ENCODE measurements around the gene LPIN1. TPM values are rescaled to one million over a fixed set of nuclear protein-coding genes. Genes with fewer than 3 reads are reported as not detected.
A peak's percentile ranks its signal among the peaks of the same experiment; 100 is the strongest.

Gene LPIN1
- polyA plus RNA-seq, 1 donor = 10.9 TPM

- peak overlapping the region; percentile 70 for H3K27ac ChIP-seq (ENCODE audit: low read length)
- peaks cover 32% of the 10 kb centered on the region for H3K4me1 ChIP-seq (ENCODE audit: control insufficient read depth, insufficient read depth, low read length)
- no peaks in the 10 kb centered on the region for H3K9me3 ChIP-seq (ENCODE audit: control insufficient read depth, low read depth, low read length)
- no CpG with 5 or more reads among the region's 10 CpGs for WGBS (ENCODE audit: insufficient coverage, low lambda C conversion rate)
- peak; percentile 97 to 99 for DNase-seq
- H3K4me3 ChIP-seq (ENCODE audit: low read length) = no peak overlapping the region
- H3K36me3 ChIP-seq (ENCODE audit: control insufficient read depth, insufficient read depth, low read length) = no peaks in the 10 kb centered on the region
- no peaks in the 10 kb centered on the region for H3K27me3 ChIP-seq (ENCODE audit: control insufficient read depth, insufficient read depth, low read length)
Observed at GRCh38 chr2:11743846-11744553, 2.4 kb upstream of the LPIN1 start.

GRCh38 chr2:11744631-11745394 lies 1.6 kb upstream of the LPIN1 start:
- no CpG with 5 or more reads among the region's 14 CpGs for WGBS (ENCODE audit: insufficient coverage, low lambda C conversion rate)
- Histone ChIP-seq H3K4me1 (ENCODE audit: control insufficient read depth, insufficient read depth, low read length) (peaks cover 32% of the 10 kb centered on the region), H3K27ac (ENCODE audit: low read length) (peak overlapping the region; percentile 70), H3K36me3 (ENCODE audit: control insufficient read depth, insufficient read depth, low read length) (no peaks in the 10 kb centered on the region), H3K4me3 (ENCODE audit: low read length) (no peak overlapping the region), H3K27me3 (ENCODE audit: control insufficient read depth, insufficient read depth, low read length) (no peaks in the 10 kb centered on the region), H3K9me3 (ENCODE audit: control insufficient read depth, low read depth, low read length) (no peaks in the 10 kb centered on the region)
- DNase-seq = no peak

- Histone ChIP-seq H3K27me3 (ENCODE audit: control insufficient read depth, insufficient read depth, low read length) (no peaks in the 10 kb centered on the region), H3K4me3 (ENCODE audit: low read length) (peak overlapping the region; percentile 35), H3K27ac (ENCODE audit: low read length) (peak overlapping the region; percentile 66), H3K4me1 (ENCODE audit: control insufficient read depth, insufficient read depth, low read length) (peaks cover 32% of the 10 kb centered on the region), H3K36me3 (ENCODE audit: control insufficient read depth, insufficient read depth, low read length) (no peaks in the 10 kb centered on the region), H3K9me3 (ENCODE audit: control insufficient read depth, low read depth, low read length) (no peaks in the 10 kb centered on the region)
- no peak for DNase-seq
- WGBS (ENCODE audit: insufficient coverage, low lambda C conversion rate) = no CpG with 5 or more reads among the region's 27 CpGs
Observed at GRCh38 chr2:11745613-11746375, 638 bp upstream of the LPIN1 start.

GRCh38 chr2:11746807-11747459 lies 501 bp downstream of the LPIN1 start:
- Histone ChIP-seq H3K36me3 (ENCODE audit: control insufficient read depth, insufficient read depth, low read length) (no peaks in the 10 kb centered on the region), H3K27me3 (ENCODE audit: control insufficient read depth, insufficient read depth, low read length) (no peaks in the 10 kb centered on the region), H3K27ac (ENCODE audit: low read length) (peak overlapping the region; percentile 59), H3K4me3 (ENCODE audit: low read length) (peak overlapping the region; percentile 59), H3K9me3 (ENCODE audit: control insufficient read depth, low read depth, low read length) (no peaks in the 10 kb centered on the region), H3K4me1 (ENCODE audit: control insufficient read depth, insufficient read depth, low read length) (peaks cover 32% of the 10 kb centered on the region)
- no CpG with 5 or more reads among the region's 42 CpGs for WGBS (ENCODE audit: insufficient coverage, low lambda C conversion rate)
- peak in 1 of 2 donors; percentile 78 for DNase-seq

GRCh38 chr2:11748018-11748860 lies 1.8 kb downstream of the LPIN1 start:
- peaks cover 36% of the 10 kb centered on the region for H3K4me1 ChIP-seq (ENCODE audit: control insufficient read depth, insufficient read depth, low read length)

GRCh38 chr2:11748861-11749645 lies 2.6 kb downstream of the LPIN1 start:
- Histone ChIP-seq H3K27ac (ENCODE audit: low read length) (no peak overlapping the region), H3K4me1 (ENCODE audit: control insufficient read depth, insufficient read depth, low read length) (peaks cover 35% of the 10 kb centered on the region), H3K36me3 (ENCODE audit: control insufficient read depth, insufficient read depth, low read length) (no peaks in the 10 kb centered on the region), H3K9me3 (ENCODE audit: control insufficient read depth, low read depth, low read length) (no peaks in the 10 kb centered on the region), H3K4me3 (ENCODE audit: low read length) (no peak overlapping the region), H3K27me3 (ENCODE audit: control insufficient read depth, insufficient read depth, low read length) (no peaks in the 10 kb centered on the region)
- no peak for DNase-seq
- WGBS (ENCODE audit: insufficient coverage, low lambda C conversion rate) = 80% methylated on average over 1 of the region's 13 CpGs

More at GRCh38 chr2:11748018-11748860, 1.8 kb downstream of the LPIN1 start:
- no peak overlapping the region for H3K4me3 ChIP-seq (ENCODE audit: low read length)
- H3K27me3 ChIP-seq (ENCODE audit: control insufficient read depth, insufficient read depth, low read length) = no peaks in the 10 kb centered on the region
- H3K27ac ChIP-seq (ENCODE audit: low read length) = no peak overlapping the region
- no peaks in the 10 kb centered on the region for H3K36me3 ChIP-seq (ENCODE audit: control insufficient read depth, insufficient read depth, low read length)
- no peaks in the 10 kb centered on the region for H3K9me3 ChIP-seq (ENCODE audit: control insufficient read depth, low read depth, low read length)
- DNase-seq = no peak
- WGBS (ENCODE audit: insufficient coverage, low lambda C conversion rate) = no CpG with 5 or more reads among the region's 19 CpGs

GRCh38 chr2:11749646-11750349 lies 3.4 kb downstream of the LPIN1 start:
- WGBS (ENCODE audit: insufficient coverage, low lambda C conversion rate) = no CpG with 5 or more reads among the region's 13 CpGs
- H3K9me3 ChIP-seq (ENCODE audit: control insufficient read depth, low read depth, low read length) = no peaks in the 10 kb centered on the region
- H3K36me3 ChIP-seq (ENCODE audit: control insufficient read depth, insufficient read depth, low read length) = no peaks in the 10 kb centered on the region
- peaks cover 33% of the 10 kb centered on the region for H3K4me1 ChIP-seq (ENCODE audit: control insufficient read depth, insufficient read depth, low read length)
- H3K27me3 ChIP-seq (ENCODE audit: control insufficient read depth, insufficient read depth, low read length) = no peaks in the 10 kb centered on the region
- no peak overlapping the region for H3K4me3 ChIP-seq (ENCODE audit: low read length)
- no peak overlapping the region for H3K27ac ChIP-seq (ENCODE audit: low read length)
- no peak for DNase-seq

- H3K4me1 ChIP-seq (ENCODE audit: control insufficient read depth, insufficient read depth, low read length) = peaks cover 33% of the 10 kb centered on the region
Observed at GRCh38 chr2:11750422-11750821, 4.0 kb downstream of the LPIN1 start.

More at GRCh38 chr2:11750422-11750821, 4.0 kb downstream of the LPIN1 start:
- DNase-seq = no peak
- WGBS (ENCODE audit: insufficient coverage, low lambda C conversion rate) = 100% methylated on average over 1 of the region's 5 CpGs
- no peak overlapping the region for H3K4me3 ChIP-seq (ENCODE audit: low read length)
- H3K27ac ChIP-seq (ENCODE audit: low read length) = no peak overlapping the region
- H3K27me3 ChIP-seq (ENCODE audit: control insufficient read depth, insufficient read depth, low read length) = no peaks in the 10 kb centered on the region
- no peaks in the 10 kb centered on the region for H3K36me3 ChIP-seq (ENCODE audit: control insufficient read depth, insufficient read depth, low read length)
- H3K9me3 ChIP-seq (ENCODE audit: control insufficient read depth, low read depth, low read length) = no peaks in the 10 kb centered on the region
